ENCODE measurements around the gene ADGRG6. TPM values are rescaled to one million over a fixed set of nuclear protein-coding genes. Genes with fewer than 3 reads are reported as not detected.

ADGRG6 gene
- total RNA-seq, 1 experiment from 2014 or later = 5.3 TPM

- TF ChIP-seq ZNF138 (CRISPR knock-in tag; conservative IDR thresholded peaks at IDR 0.05) (no peak), NR1H2 (CRISPR knock-in tag; IDR thresholded peaks at IDR 0.05) (no peak)
Measured at GRCh38 chr6:142333431-142333830, 31.6 kb downstream of the ADGRG6 start (continued).

GRCh38 chr6:142334294-142334693, 32.5 kb downstream of the ADGRG6 start:
- no peak for DNase-seq (ENCODE audit: low spot score)
- Mint-ChIP-seq H3K27me3 (ENCODE audit: low read depth) (no peaks in the 10 kb centered on the region), H3K27ac (no peak overlapping the region), H3K4me3 (no peak overlapping the region), H3K36me3 (no peaks in the 10 kb centered on the region), H3K4me1 (peaks cover 20% of the 10 kb centered on the region), H3K9me3 (no peaks in the 10 kb centered on the region)
- CTCF ChIA-PET = interaction anchor here (1.5 kb wide), 1 partner anchor 10 kb away, joined by 3 read pairs; no protein-coding TSS in a partner anchor
- POLR2A ChIA-PET = no interaction called here
- ATAC-seq = no peak
- TF ChIP-seq FOXJ3 (CRISPR knock-in tag; IDR thresholded peaks at IDR 0.05; ENCODE audit: borderline replicate concordance) = no peak
- no peak for TF ChIP-seq CBFB (CRISPR knock-in tag; IDR thresholded peaks at IDR 0.05; ENCODE audit: low read depth)
- TF ChIP-seq ATF6 (CRISPR knock-in tag; IDR thresholded peaks at IDR 0.05) = no peak
- TF ChIP-seq ZNF512 (CRISPR knock-in tag; IDR thresholded peaks at IDR 0.05; ENCODE audit: borderline replicate concordance) = no peak
- TF ChIP-seq MAX (CRISPR knock-in tag; IDR thresholded peaks at IDR 0.05) = no peak
- no peak for TF ChIP-seq ATF2 (CRISPR knock-in tag; IDR thresholded peaks at IDR 0.05; ENCODE audit: borderline replicate concordance, low read depth)
- no peak for TF ChIP-seq SOX15 (CRISPR knock-in tag; IDR thresholded peaks at IDR 0.05)
- no peak for TF ChIP-seq KAT7 (CRISPR knock-in tag; IDR thresholded peaks at IDR 0.05; ENCODE audit: borderline replicate concordance)
- TF ChIP-seq OVOL2 (CRISPR knock-in tag; IDR thresholded peaks at IDR 0.05; ENCODE audit: borderline replicate concordance) = no peak
- TF ChIP-seq HMGXB4 (CRISPR knock-in tag; IDR thresholded peaks at IDR 0.05) = no peak
- TF ChIP-seq ZNF425 (CRISPR knock-in tag; conservative IDR thresholded peaks at IDR 0.05) = no peak
- no peak for TF ChIP-seq ZNF121 (CRISPR knock-in tag; IDR thresholded peaks at IDR 0.05)
- TF ChIP-seq ZNF396 (CRISPR knock-in tag; IDR thresholded peaks at IDR 0.05; ENCODE audit: borderline replicate concordance) = no peak
- TF ChIP-seq AR (CRISPR knock-in tag; IDR thresholded peaks at IDR 0.05) = no peak
- no peak for TF ChIP-seq GABPB1 (CRISPR knock-in tag; IDR thresholded peaks at IDR 0.05)
- no peak for TF ChIP-seq CREB1 (CRISPR knock-in tag; IDR thresholded peaks at IDR 0.05)
- TF ChIP-seq TCF7 (CRISPR knock-in tag; IDR thresholded peaks at IDR 0.05; ENCODE audit: low read depth) = no peak
- TF ChIP-seq ERG (CRISPR knock-in tag; IDR thresholded peaks at IDR 0.05) = no peak
- TF ChIP-seq ZSCAN18 (CRISPR knock-in tag; IDR thresholded peaks at IDR 0.05) = no peak
